ENCODE measurements around the gene EVC2.
"Not testable (repeated sequence)": the region's sequence is repeated elsewhere in the genome, so short reads cannot be mapped to it uniquely, and the experiment has no call there.

EVC2 gene

GRCh38 chr4:5616331-5616950 is 91.9 kb downstream of the EVC2 start:
- no peak for DNase-seq

- DNase-seq, result no peak
Observed at GRCh38 chr4:5615496-5616075, 92.8 kb downstream of the EVC2 start.

GRCh38 chr4:5611750-5612149 is 96.6 kb downstream of the EVC2 start:
- DNase-seq, result no peak

GRCh38 chr4:5609306-5610007 is 98.9 kb downstream of the EVC2 start:
- DNase-seq, result no peak

GRCh38 chr4:5593828-5594227 is 114.5 kb downstream of the EVC2 start:
- DNase-seq, result not testable (repeated sequence)

GRCh38 chr4:5592272-5592671 is 116.1 kb downstream of the EVC2 start:
- no peak for DNase-seq

- no peak for DNase-seq
Observed at GRCh38 chr4:5589495-5589894, 118.9 kb downstream of the EVC2 start.

- DNase-seq, result no peak
Observed at GRCh38 chr4:5588046-5588445, 120.3 kb downstream of the EVC2 start.

GRCh38 chr4:5575941-5576340 is 132.4 kb downstream of the EVC2 start:
- DNase-seq, result no peak

GRCh38 chr4:5574386-5574785 is 134.0 kb downstream of the EVC2 start:
- no peak for DNase-seq

GRCh38 chr4:5573965-5574364 is 134.4 kb downstream of the EVC2 start:
- DNase-seq, result no peak

GRCh38 chr4:5572751-5573150 is 135.6 kb downstream of the EVC2 start:
- DNase-seq, result no peak

- no peak for DNase-seq
Observed at GRCh38 chr4:5572114-5572513, 136.2 kb downstream of the EVC2 start.

- no peak for DNase-seq
Observed at GRCh38 chr4:5571646-5572045, 136.7 kb downstream of the EVC2 start.

GRCh38 chr4:5569451-5569850 is 138.9 kb downstream of the EVC2 start:
- no peak for DNase-seq

- DNase-seq, result no peak
Observed at GRCh38 chr4:5568931-5569330, 139.4 kb downstream of the EVC2 start.

- no peak for DNase-seq
Observed at GRCh38 chr4:5568336-5568735, 140.0 kb downstream of the EVC2 start.

GRCh38 chr4:5566991-5567390 is 141.4 kb downstream of the EVC2 start:
- DNase-seq, result no peak

GRCh38 chr4:5566526-5566925 is 141.8 kb downstream of the EVC2 start:
- DNase-seq, result no peak

- DNase-seq, result no peak
Observed at GRCh38 chr4:5563856-5564255, 144.5 kb downstream of the EVC2 start.

GRCh38 chr4:5562476-5562875 is 145.9 kb downstream of the EVC2 start:
- no peak for DNase-seq

GRCh38 chr4:5561286-5561685 is 147.1 kb downstream of the EVC2 start:
- DNase-seq, result no peak

- DNase-seq, result no peak
Observed at GRCh38 chr4:5558502-5558901, 149.9 kb downstream of the EVC2 start.

- DNase-seq, result no peak
Observed at GRCh38 chr4:5554376-5554775, 154.0 kb downstream of the EVC2 start.

- no peak for DNase-seq
Observed at GRCh38 chr4:5553801-5554200, 154.6 kb downstream of the EVC2 start.
